ENCODE data around the gene OGFR.
A peak's percentile ranks its signal among the peaks of the same experiment; 100 is the strongest.

OGFR gene

GRCh38 chr20:62800314-62801259 lies 4.0 kb upstream of the OGFR start:
- no peak for DNase-seq

GRCh38 chr20:62801284-62802010 lies 3.2 kb upstream of the OGFR start:
- no peak for DNase-seq

- no peak for DNase-seq
Observed at GRCh38 chr20:62802026-62802712, 2.5 kb upstream of the OGFR start.

- DNase-seq = no peak
Observed at GRCh38 chr20:62804021-62804626, 511 bp upstream of the OGFR start.

- DNase-seq = no peak
Observed at GRCh38 chr20:62805155-62805710, 598 bp downstream of the OGFR start.

- no peak for DNase-seq
Observed at GRCh38 chr20:62805711-62806382, 1.2 kb downstream of the OGFR start.

- DNase-seq = no peak
Observed at GRCh38 chr20:62806383-62807050, 1.9 kb downstream of the OGFR start.

GRCh38 chr20:62807444-62808210 lies 3.0 kb downstream of the OGFR start:
- DNase-seq = no peak

GRCh38 chr20:62808211-62808865 lies 3.7 kb downstream of the OGFR start:
- peak; percentile 35 to 69 for DNase-seq

GRCh38 chr20:62809530-62810428 lies 5.1 kb downstream of the OGFR start:
- no peak for DNase-seq

- no peak for DNase-seq
Observed at GRCh38 chr20:62811320-62811719, 6.7 kb downstream of the OGFR start.

GRCh38 chr20:62811720-62812119 lies 7.1 kb downstream of the OGFR start:
- DNase-seq = no peak

- DNase-seq = no peak
Observed at GRCh38 chr20:62812181-62812906, 7.7 kb downstream of the OGFR start.

GRCh38 chr20:62812907-62813200 lies 8.2 kb downstream of the OGFR start:
- DNase-seq = no peak

- no peak for DNase-seq
Observed at GRCh38 chr20:62813588-62813987, 9.0 kb downstream of the OGFR start.

- DNase-seq = no peak
Observed at GRCh38 chr20:62814060-62814708, 9.5 kb downstream of the OGFR start.

- no peak for DNase-seq
Observed at GRCh38 chr20:62814709-62815065, 10.1 kb downstream of the OGFR start.
